Left cardiac atrium (tissue), 4 donors: ENCODE results near the gene PLA2G6. TPM values are rescaled to one million over a fixed set of nuclear protein-coding genes. Genes with fewer than 3 reads are reported as not detected.
"Not testable (repeated sequence)": the region's sequence is repeated elsewhere in the genome, so short reads cannot be mapped to it uniquely, and the experiment has no call there.

ENCODE experiments used
- ATAC-seq, 2 donors: fragments of 200-7000 bp; cut with Tn5 transposase; one replicate each; pipeline ENCODE4 v1.9.1; 2020; ENCODE audit warnings: mild to moderate bottlenecking in 2 of 2, moderate library complexity in 2 of 2
- DNase-seq: peaks from one replicate; pipeline ENCODE4 v3.0.0-alpha.2; 2020
- intact Hi-C, 2 donors: fragments of 100-400 bp; cut with DNase I; formaldehyde crosslinking; loops; one replicate each; pipeline versions ENCODE4 v1.14.1 to v1.15.1; 2022 to 2023
- total RNA-seq, 2 donors: library from RNA; stranded (reverse); fragmentation: NEBNext Ultra II Directional; extraction: Animal tissue kit (Norgen Biotek cat#: 25700); gene quantifications; one replicate each; pipeline ENCODE4 v1.2.1, GENCODE V29; 2021
- donor health status: DM: no; HTN: yes; CAD: no.
- donor health status: DM: no; HTN: yes; CAD: no; lungs with severe emphysema.
- donor health status: DM: yes; HTN: yes; CAD: no.
- donor health status: Dilated cardiomyopathy.

Gene PLA2G6
- total RNA-seq, 2 donors from 2014 or later: 14.3 to 21.1 TPM

- no peak for DNase-seq
- ATAC-seq: no peak
- intact Hi-C loops: no loop called here
Observed at GRCh38 chr22:38085056-38085455, 96.6 kb downstream of the PLA2G6 start.

DNA sequence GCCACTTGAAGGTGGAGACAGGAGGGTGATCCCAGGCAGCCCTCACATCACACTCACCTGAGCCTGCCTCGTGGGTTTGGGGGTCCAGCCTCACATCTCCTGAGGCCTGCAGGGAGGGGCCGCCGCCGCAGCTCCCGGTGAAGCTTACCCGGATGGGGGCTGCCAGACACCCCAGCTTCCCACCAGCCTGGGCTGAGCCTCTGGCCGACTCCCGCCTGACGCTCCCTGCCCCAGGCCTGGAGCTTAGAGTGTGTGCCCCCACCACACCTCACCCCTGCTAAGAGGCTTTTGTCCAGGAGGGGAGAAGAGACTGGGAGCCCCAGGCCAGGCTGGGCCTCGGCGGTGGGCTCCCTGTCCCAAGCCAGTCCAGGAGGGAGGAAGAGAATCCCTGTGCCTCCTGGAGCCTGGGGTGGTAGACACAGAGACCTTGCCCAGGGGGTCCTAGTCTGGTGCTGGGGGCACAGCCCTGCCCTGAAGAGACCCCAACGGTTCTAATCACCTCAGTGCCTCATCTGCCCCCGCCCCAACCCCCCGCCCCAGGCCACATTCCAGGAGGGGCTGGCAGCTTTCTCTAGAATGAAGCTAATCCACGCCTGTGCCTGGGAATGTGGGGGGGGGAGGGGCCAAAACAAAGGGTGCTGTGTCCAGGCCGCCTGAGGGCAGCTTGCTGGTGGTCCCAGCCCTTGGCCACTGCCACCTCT is 97.5 kb downstream of the PLA2G6 start, which contains the start of gene SLC16A8:
Gene SLC16A8 (minus strand): TSS at position 254 of the 701 bp plus-strand sequence. CDS start 1,311 bp downstream, outside the sequence.
- ATAC-seq (no peak), DNase-seq (no peak)
- intact Hi-C loops: no loop called here

GRCh38 chr22:38082986-38083710 is 98.5 kb downstream of the PLA2G6 start:
- ATAC-seq (no peak), DNase-seq (no peak)
- intact Hi-C loops: no loop called here

DNA sequence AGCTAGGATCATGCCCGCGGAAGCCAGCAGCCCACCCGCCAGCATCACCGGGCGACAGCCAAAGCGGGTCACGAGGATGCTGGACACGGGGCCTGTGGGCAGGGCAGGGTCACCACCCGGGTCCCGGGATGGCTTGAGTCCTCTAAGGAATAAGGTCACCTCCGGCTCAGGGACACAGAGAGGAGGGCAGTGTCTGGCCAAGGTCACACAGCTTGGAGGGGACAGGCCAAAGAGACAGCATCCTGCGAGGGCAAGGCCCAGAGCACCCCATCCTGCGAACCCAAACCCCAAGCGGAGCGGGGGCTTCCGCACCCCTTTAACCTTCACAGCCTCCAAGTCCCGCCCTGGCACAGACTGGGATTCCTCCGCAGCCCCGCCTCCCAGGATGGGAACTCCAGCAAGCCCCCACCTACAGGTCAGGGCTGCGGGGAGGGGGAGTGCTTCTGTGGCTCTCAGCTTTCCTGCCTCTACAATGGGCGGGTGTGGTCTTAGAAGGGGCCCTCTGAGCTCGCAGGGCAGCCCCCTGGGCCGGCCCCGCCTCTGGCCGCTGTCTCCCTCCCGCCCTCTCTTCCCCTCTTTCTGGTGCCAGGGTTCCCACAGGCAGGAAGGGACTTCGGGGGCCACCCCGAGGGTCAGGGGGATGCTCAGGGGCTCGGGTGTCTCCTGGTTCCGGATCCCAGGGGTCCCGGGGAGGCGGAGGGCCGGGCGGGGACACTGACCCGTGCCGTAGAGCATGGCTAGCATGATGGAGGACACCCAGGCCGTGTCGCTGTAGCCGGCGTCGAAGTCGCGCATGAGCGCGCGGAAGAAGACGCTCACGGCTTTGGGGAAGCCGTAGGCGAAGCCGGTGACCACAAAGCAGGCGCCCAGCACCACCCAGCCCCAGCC is 99.4 kb downstream of the PLA2G6 start:
- ATAC-seq: peak in 1 of 2 donors; percentile 5
- DNase-seq: no peak
- intact Hi-C loops: no loop called here

DNA sequence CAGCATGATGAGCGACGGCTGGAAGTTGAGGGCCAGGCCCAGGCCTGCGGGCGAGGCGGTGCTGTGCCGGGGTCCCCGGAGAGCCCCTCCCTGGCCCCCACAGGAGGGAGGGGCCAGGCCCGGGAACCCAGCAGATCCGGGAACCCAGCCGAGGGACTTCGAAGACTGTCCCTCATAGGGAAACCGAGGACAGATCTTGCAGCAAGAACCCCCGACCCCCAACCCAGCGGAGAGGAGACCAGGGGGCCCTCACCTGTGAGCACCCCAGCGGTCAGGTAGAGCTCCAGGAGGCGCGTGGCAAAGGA is 100.0 kb downstream of the PLA2G6 start:
- DNase-seq: no peak
- ATAC-seq: no peak
- intact Hi-C loops: no loop called here

DNA sequence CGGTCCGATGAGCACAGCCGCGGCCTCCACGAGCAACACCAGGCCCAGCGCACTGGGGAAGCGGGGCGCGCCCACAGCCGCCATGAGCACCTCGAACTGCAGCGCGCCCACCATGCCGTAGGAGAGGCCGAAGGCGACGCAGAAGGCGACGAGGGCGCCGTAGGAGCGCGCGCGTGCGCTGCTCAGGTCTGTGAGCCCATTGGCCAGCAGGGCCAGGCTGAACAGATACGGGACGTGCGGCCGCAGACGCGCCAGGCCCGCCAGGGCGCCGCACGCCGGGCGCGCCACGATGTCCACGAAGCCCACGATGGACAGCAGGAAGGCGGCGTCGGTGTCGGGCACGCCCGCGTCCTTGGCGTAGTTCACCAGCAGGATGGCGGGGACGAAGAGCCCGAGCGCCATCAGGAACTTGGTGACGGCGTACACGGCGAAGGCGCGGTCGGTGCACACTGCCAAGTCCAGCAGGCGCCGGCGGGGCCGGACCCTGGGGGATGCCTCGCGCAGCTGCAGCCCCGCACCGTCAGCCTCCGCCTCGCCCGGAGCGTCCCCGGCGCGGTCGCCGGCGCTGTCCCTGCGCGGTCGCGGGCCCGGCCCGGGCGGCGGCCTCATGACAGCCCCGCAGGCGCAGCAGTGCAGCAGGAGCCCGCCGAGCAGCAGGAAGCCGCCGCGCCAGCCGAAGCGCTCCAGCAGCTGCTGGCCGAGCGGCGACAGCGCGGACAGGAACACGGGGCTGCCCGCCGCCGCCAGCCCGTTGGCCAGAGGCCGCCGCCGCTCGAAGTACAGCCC is 100.6 kb downstream of the PLA2G6 start:
- intact Hi-C loops: no loop called here
- ATAC-seq (peak; percentile 62 to 73), DNase-seq (peak; percentile 59)

- DNase-seq: no peak
- intact Hi-C loops: no loop called here
- no peak for ATAC-seq
Observed at GRCh38 chr22:38080474-38080849, 101.2 kb downstream of the PLA2G6 start.

DNA sequence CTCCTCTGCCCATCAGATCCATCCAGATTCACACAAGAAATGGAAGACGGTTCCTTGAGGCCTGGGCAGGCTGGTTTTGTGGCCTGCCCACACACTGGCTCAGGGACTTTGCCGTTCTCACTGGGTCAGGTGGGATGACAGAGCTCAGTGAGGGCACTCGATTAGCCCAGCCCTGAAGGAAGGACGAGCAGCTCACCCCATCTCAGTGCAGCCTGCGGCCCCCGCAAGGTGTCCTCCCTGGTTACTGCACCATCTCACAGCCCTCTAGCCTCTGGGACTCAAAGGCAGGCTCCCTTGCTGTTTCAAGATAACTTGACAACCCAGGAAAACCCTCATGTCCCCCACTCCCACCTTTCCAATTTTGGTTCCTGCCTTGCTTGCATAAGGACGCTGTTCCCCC is 101.8 kb downstream of the PLA2G6 start:
- DNase-seq (no peak), ATAC-seq (no peak)
- intact Hi-C loops: no loop called here

DNA sequence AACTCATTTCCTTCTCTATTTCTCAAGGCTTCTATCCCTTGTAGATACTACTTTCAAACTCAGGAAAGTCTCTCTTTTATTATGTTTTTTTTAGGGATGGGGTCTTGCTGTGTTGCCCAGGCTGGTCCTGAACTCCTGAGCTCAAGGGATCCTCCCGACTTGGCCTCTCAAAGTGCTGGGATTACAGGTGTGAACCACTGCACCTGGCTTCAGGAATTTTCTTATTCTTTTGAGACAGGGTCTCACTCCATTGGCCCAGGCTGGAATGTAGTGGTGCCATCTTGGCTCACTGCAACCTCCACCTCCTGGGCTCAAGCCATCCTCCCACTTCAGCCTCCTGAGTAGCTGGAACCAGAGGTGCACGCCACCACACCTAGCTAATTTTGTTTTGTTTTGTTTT is 102.4 kb downstream of the PLA2G6 start:
- DNase-seq, ATAC-seq, intact Hi-C loops: not testable (repeated sequence)

DNA sequence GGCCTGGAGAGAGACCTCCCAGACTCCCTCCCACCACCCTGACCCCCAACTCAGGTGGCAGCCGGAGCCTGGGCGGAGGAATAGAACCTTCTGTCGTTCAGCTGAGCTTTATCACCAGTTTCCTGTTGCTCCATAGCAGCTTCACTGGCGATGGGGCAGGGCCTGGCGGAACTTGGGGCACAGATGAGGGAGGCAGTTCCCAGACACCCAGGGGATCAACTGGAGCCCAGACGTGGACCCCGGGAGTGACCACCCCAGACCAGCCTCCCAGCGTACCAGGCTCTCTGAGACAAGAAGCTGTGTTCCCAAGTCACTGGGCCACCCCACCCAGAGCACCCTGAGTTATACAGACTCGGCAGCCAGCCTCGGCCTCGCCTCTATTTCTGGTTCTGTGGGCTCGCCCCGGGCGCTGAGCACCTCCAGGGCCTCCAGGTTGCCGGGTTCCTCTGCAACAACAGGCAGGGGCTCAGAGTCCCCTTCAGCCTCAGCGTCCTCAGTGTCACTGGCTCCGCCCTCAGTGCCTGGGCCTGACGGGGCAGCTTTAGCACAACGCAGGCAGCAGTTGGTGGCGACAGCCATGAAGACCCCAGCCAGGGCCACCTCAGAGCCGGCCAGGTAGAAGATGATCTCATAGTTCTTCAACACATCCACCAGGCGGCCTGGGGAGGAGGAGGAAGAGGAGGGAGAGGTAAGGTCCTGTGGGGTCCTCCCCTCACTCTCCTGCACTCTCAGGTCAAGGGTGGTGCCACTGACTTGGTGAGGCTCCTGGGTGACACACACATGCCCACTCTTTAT is 103.4 kb downstream of the PLA2G6 start:
- DNase-seq (no peak), ATAC-seq (no peak)
- intact Hi-C loops: no loop called here

- intact Hi-C loops: no loop called here
Observed at GRCh38 chr22:38077595-38077994, 104.0 kb downstream of the PLA2G6 start.

DNA sequence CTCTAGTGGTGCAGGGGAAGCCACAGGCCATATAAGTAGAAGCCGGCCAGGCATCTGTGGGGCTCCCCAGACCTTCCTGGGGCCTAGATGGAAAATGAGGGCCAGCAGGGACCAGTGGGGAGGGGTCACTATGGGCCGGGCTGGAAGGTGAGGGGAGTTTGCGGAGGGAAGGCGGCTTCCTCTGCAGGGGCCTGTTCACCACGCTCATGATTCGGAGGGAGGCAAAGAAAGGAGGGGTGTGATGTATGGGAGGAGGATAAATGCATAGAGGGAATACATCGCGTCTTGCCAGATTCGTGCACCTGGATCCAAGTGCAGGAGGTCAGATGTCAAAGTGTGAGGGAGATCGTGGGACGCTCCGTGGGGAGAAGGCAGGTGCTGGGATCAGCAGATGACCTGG is 104.5 kb downstream of the PLA2G6 start:
- ATAC-seq (no peak), DNase-seq (no peak)
- intact Hi-C loops: no loop called here

More at GRCh38 chr22:38077595-38077994, 104.0 kb downstream of the PLA2G6 start:
- DNase-seq: no peak
- no peak for ATAC-seq

GRCh38 chr22:38075961-38076360 is 105.7 kb downstream of the PLA2G6 start:
- ATAC-seq (no peak), DNase-seq (peak; percentile 11)
- intact Hi-C loops: no loop called here

DNA sequence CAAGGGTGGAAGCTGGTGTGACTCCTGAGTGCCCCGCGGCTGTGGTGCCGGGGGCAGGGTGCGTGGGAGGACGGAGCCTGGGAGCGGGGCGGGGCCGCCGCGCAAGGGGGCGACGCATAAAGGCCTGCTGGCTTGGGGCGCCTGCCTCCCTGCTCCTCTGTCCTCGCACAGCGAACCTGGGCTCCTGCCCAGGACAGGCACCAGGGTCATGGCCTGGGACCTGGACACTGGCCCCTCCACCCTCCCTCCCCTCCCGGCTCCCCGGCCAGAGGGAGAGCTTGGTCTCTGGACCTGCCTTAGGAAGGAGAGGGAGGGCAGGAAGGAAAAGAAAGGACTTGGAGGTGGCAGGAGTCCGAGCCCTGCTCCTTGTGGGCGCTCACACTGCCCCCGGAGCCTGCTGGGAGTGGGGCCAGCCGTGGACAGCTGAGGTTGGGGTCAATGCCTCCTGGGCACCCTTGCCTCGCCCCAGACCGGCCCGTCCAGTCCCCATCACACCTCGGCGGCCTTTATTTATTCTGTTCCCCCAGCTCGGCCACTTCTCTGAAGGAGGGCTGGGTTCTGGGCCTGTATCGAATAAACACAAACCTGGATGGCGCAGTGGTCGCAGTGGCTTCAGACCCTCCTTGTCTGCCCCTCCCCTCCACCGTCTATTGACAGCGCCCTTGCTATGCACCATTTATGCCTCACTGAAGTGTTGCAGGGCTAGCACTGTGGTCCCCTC is 106.4 kb downstream of the PLA2G6 start:
- peak; percentile 7 for DNase-seq
- no peak for ATAC-seq
- intact Hi-C loops: no loop called here

DNA sequence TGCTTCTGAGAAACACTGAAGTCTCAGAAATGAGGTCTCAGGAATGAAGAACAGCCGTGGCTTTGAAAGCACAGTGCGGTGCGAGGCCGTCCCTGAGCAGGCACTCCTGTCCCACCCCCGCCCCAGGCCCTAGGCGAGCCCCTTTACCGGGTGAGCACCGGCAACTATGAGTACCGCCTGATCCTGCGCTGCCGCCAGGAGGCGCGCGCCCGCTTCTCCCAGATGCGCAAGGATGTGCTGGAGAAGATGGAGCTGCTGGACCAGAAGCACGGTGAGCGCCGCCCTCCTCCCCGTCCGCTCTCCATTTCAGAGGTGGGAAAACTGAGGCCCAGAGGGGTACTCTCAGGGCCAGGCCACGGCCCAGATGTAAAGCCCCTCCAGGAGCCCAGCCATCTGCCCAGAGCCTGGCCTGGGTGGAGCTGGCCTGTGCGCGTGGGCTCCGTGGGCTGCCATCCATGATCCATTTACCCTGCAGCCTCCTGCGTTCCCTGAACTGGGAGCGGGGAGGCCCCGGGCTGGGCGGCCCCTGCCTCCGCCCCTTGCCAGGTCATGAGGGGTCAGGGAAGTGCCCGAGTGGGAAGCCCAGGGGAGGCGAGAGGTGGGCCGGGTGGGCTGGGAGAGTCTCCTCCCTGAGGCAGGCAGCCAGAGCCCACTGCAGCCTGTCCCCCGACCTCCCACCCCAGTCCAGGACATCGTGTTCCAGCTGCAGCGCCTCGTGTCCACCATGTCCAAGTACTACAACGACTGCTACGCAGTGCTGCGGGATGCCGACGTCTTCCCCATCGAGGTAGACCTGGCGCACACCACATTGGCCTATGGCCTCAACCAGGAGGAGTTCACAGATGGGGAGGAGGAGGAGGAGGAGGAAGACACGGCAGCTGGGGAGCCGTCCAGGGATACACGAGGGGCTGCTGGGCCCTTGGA is 107.2 kb downstream of the PLA2G6 start:
- no peak for ATAC-seq
- intact Hi-C loops: no loop called here
- DNase-seq: peak; percentile 24
